ENCODE results near the gene WWC1.

WWC1 gene

GRCh38 chr5:168295574-168296201 lies 4.2 kb downstream of the WWC1 start:
- TF ChIP-seq CTCF (IDR thresholded peaks at IDR 0.05; ENCODE audit: low read depth, low read length), result peak; percentile 59
- DNase-seq (ENCODE audit: extremely low read depth, low read depth), result peak; percentile 43

- DNase-seq (ENCODE audit: extremely low read depth, low read depth), result no peak
- no peak for TF ChIP-seq CTCF (IDR thresholded peaks at IDR 0.05; ENCODE audit: low read depth, low read length)
These were observed 5.2 kb downstream of the WWC1 start for GRCh38 chr5:168296682-168297081.

GRCh38 chr5:168298949-168299348 lies 7.5 kb downstream of the WWC1 start:
- TF ChIP-seq CTCF (IDR thresholded peaks at IDR 0.05; ENCODE audit: low read depth, low read length), result no peak
- no peak for DNase-seq (ENCODE audit: extremely low read depth, low read depth)

- no peak for DNase-seq (ENCODE audit: extremely low read depth, low read depth)
- no peak for TF ChIP-seq CTCF (IDR thresholded peaks at IDR 0.05; ENCODE audit: low read depth, low read length)
These were observed 7.9 kb downstream of the WWC1 start for GRCh38 chr5:168299372-168299771.

- DNase-seq (ENCODE audit: extremely low read depth, low read depth), result no peak
- TF ChIP-seq CTCF (IDR thresholded peaks at IDR 0.05; ENCODE audit: low read depth, low read length), result no peak
These were observed 9.1 kb downstream of the WWC1 start for GRCh38 chr5:168300326-168301182.

- TF ChIP-seq CTCF (IDR thresholded peaks at IDR 0.05; ENCODE audit: low read depth, low read length), result no peak
- DNase-seq (ENCODE audit: extremely low read depth, low read depth), result no peak
These were observed 10.3 kb downstream of the WWC1 start for GRCh38 chr5:168301593-168302390.

Measured in AG09319 (cell line).